Ureter (tissue), 1 donor: ENCODE data around the gene C1orf21. TPM values are rescaled to one million over a fixed set of nuclear protein-coding genes. Genes with fewer than 3 reads are reported as not detected.
"Not testable (repeated sequence)": the region's sequence is repeated elsewhere in the genome, so short reads cannot be mapped to it uniquely, and the experiment has no call there.

Experiments used
- DNase-seq: peaks from one replicate; pipeline ENCODE4 v3.0.0-alpha.2; 2020; ENCODE audit warnings: low spot score
- total RNA-seq: library from RNA; stranded (reverse); gene quantifications from one replicate; pipeline ENCODE4 v1.2.4, GENCODE V29; 2023
- donor health status: DM: yes; HTN: yes; CAD: no.

The C1orf21 gene
- total RNA-seq, 1 donor from 2014 or later: 83.6 TPM

DNA sequence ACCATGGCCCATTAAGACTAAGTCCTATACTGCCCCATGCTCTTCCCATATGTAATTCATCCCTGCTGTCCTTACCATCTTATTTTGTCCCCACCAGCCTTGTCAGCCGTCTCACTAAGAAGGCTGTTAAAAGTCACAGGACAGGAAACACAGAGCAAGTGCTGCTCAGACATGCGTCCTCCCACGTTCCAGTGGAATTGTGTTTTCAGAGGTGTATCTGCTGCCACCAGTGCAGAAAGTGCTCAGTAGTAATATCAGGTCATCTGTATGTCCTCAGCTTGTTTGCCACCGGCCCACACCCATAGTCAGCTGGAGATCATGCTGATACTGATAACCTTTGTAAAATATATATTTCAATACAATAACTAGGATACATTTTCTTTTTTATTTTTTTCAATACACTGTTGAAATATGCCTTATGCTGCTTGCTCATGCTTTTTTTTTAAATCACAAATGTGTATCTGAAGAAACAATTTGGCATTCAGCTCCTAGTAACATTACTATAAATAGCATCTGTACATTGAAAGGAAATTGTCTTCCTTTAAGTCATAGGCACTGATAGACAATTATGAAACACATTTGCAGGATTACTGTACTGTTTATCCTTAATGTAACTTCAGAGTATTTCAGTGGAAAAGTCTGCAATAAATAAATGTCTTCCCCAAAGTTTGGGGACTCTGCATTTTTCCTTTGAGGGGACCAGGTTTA, 211.0 kb downstream of the C1orf21 start:
- no peak for DNase-seq

DNA sequence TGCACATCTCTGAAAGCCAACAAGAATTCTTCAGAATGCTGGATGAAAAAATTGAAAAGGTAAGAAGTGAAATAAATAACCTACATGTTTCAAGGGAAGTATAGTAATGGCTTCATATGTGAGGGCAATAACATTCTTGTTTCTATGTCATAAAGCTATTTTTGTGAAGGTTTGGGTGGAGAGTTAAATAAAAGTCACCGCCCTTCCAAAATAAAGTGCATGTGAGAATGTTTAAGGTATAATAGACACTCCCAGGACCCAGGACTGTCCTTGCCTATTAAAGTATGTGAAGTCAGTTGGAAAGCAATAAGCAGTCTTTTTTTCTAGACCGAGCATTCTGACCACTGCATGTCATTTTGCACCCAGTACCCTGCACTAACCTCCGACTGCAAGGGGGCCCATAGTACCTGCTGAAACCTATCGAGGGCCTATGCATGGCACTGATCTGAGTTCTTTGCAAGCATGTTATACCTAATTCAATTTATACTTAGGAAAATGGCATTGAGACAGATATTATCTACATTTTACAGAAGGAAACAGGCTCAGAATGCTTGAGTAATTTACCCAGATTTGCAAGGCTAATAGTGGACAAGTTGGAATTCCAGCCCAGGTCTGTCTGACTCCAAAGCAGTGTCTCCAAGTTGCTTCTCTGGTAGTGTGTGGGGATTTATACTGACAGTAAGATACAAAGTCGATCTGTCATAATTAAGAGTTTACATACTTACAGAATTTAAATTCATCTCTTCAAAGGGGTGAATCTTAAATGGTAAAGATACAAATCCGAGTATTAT, 211.8 kb downstream of the C1orf21 start:
- no peak for DNase-seq

DNA sequence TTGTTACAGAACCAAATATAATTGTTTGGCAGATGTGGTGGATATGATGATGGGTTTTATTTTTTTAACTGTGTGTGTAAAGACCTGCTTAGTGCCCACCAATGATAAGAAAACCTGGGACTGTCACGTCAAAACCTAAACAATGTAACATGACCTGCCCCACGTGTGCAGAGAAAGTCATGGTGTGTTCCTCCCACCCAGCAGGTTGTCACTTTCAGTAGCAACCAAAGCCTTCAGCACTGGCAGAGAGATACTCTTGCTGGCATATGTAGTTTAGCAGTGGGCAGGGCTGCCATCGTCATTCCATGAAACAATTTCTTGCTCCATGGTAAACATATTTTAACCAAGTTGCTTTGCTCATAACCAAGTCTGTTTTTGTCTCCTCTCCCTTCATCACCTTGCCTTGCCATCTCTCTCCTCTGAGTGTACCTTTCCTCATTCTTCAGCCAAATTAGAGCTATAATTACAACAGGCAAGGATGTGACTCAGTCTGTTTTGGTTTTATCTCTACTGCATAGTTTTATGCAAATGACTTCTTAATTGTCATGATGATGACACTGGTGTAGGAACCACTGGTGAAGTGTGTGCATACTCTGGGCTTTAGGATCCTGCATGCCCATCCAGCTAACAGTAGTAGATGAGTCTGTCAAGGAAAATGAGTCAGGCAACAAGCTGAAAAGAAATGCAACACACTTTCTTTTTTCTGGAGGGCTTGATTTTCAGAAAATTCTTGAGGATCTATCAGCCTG, 217.5 kb downstream of the C1orf21 start:
- DNase-seq: no peak

DNA sequence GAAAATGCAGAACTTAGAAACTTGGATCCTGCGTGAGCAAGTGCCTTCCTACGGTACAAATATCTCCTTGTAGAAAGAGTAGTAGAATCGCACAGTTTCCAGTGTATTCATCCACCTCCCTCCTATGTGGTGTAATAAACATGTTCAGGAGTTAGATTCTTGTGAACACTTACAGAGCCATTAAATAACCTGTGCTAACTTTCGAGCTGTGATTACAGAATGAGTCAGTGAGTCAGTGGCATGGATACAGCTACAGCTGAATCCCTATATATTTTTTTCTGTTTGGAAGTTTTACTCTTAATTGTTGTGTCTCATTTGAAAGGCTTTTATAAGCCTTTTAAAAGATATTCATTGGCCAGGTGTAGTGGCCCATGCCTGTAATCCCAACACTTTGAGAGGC, 219.1 kb downstream of the C1orf21 start:
- DNase-seq: no peak

DNA sequence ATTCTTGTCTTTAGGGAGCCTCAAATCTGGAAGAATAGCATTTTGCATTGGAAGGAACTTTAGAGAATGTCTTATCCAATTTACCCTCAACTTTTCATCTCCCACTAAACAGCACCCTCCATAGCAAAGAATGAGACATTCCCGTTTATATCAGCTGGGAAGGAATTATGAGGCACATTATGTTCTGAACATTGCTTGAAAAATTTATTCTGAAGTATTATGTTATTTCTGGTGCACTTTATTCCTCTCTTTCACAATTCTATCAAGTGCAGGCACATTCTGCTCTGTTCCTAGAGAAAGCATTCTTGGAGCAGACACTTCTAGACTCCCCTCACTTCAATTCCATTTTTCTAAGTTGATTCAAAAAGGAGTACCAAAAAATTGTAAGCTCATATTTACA, 220.0 kb downstream of the C1orf21 start:
- DNase-seq: no peak

DNA sequence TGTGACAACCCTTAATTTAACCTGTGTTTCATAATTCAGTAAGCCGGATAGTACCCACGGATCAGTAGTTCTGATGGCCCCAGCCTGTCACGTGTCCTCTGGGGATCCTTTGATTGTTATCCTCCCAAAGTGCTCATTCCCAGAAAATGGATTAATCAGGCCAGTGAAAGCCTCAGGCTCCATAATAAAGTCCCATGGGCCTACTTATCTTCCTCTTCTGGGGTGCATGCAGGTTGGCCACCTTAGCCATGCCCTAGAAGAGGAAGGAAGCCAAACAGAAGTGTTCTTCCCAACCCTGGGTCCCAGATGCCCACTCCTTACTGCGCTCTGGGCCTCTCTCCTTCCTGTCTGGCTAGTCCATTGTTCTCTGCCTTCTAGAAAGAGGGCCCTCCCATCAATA, 221.8 kb downstream of the C1orf21 start:
- DNase-seq: no peak

DNA sequence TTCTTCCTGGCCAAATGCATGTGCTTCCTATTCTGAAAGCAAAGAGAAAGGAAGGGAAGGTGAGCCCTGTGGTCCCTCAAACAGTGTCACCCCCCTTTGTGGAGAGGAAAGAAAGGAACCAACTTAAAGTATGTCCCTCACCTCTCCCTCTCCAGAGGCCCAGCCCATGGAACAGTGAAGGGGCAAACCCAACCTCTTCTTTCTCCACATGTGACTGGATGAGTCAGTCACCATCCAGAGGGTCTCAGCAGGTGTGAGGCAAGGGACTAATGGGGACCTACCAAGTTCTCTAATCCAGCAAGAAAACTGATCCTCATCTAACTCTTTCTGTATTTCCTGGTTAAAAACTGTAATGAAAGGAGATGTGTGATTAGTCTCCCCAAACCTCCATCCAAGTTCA, 222.2 kb downstream of the C1orf21 start:
- DNase-seq: no peak

DNA sequence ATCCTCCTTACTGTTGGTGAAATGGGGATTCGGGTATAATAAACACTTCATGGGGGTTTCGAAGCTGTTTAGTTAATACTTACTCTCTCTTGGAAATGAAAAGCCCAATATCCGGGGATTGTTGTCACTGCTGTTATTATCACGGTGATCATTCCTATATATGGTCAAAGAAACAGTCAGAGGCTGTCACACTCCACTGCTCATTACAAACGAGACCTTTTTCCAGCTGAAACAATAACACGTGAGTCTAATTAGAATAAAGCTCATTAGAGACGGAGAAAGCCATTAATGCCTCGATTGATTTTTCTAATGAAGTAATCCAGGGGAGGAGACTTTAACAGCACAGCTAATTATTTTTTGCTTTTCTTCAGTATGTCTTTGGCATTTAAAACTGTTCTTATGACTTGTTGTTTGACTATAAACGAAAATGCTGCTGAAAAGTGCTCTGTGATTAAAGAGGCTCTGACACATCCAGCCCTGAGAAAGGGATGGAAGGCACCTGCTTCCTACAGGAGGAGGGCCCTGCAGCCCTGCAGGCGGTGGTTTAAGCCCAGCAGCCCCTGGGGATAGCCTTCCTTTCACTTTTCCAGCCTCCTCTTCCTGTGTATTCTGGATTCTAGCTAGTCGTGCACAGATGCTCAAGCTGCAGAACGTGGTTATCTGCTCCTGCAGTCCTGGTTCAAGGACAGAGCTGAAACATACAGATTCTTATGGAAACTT, 224.2 kb downstream of the C1orf21 start:
- DNase-seq: no peak

DNA sequence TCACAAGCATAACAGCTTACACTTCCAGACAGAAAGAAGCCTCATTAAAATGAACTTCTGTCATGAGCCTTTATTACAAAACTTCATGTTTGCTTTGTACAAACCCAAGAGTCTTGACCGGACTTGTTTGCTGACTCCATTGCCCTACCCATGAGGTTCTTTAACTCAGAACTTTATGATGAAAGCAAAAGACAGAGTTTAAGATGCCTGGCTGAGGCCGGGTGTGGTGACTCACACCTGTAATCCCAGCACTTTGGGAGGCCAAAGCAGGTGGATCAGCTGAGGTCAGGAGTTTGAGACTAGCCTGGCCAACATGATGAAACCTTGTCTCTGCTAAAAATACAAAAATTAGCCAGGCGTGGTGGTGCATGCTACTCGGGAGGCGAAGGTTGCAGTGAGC, 225.4 kb downstream of the C1orf21 start:
- not testable (repeated sequence) for DNase-seq

DNA sequence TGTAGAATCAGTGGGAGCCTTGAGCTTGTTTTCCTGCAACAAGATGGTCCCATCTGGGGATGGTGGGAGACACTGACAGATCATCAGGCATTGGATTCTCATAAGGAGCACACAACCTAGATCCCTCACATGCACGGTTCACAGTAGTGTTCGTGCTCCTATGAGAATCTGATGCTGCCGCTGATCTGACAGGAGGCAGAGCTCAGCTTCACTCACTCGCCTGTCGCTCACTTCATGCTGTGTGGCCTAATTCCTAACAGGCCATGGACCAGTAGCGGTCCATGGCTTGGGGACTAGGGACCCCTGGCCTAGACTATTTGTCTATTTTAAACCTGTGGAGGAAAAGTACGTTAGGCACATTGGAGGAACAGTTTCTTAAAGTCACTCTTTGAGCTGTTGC, 227.8 kb downstream of the C1orf21 start:
- no peak for DNase-seq

DNA sequence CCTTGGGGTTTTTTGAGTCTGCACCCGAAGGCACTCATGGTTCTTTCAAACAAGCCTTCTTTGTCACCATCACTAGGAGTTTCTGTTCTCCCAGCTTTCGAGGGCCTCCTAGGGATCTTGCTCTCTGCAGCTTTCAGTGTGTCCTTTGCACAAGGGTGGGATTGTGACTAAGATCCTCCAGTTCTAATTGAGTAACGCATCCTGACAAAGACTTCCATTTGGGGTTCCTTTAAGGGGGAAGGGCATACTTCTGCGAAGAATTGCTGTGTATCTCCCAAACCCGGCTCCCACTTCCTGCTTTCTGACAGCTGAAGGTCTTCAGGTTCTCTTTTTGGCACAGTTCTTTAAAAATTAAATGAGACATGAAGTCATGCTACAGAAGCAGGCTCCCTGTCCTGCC, 228.5 kb downstream of the C1orf21 start:
- DNase-seq: no peak

DNA sequence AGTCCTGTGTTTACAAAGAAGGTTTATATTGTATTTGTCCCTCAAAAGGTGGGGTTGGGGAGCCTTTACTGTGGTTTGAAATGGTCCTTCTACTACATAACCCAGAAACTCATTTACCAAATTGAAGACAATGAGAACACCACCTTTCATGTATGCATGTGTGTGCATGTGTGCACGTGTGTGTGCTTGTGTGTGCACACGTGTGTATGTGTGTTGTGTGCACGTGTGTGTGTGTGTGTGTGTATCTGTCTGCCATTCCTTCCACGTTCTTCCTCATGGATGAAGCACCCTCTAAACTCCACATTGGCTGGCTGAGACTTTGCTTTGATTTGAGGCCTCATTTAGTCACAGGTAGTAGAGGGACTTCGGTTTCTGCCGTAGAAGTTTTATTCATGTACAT, 229.7 kb downstream of the C1orf21 start:
- no peak for DNase-seq

DNA sequence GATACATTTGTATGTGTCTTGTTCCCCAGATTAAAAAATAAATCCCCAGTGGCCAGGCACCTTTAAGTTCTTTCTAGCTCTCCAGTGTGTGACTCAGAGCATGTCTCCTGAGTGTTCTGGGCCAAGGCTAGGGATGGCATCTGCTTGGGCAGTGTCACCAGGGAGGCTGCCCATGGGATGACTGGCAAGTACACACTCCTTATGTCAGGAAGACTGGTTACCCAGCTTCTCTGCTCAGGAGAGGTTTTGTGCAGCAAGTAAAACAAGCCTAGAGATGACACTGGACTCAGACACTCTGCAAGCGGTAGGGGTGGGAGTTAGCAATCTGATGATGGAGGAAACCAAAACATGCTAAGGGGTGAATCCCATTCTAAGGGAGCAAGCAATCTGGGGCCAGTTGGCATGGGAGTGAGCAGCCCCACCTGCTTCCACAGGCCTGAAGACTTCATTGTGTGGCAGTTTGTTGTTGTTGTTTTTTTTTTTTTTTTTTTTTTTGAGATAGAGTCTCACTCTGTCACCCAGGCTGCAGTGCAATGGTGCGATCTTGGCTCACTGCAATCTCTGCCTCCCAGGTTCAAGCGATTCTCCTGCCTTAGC, 230.7 kb downstream of the C1orf21 start:
- DNase-seq: no peak

DNA sequence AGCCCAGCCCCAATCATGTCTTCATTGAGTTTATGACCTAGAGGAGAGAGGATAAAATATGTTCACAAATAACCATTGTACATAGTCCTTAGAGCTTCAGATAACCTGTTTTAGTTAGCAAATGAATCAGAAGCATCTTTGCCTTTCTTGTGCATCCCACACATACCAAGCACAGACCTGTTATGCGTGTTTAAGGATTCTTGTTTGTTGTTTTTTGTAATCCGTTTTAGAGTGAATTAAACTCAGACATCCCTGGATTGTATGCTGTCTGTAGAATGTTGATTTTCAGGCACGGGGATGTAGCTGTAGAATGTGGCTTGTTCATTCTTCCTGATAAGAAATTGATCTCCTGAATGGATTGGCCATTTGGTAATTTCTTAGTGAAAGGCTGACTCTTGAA, 232.0 kb downstream of the C1orf21 start:
- DNase-seq: no peak

DNA sequence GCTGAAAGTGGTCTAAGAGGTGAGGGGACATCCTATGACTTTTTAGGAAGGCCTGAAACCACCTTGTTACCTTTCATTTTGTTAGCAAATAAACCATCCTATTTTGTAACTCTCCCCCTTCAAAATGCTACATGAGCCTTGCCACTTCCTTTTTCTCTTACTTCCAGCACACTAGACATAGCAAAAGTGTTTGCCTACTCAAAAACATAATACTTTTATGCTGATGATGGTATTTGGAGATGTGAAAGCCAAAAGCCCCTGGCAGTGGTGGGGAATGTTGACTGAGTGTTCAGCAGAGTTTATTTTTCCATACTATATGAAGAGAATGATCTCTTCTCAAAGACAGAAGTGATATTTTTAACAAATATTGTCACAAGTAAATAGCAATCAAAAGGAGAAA, 233.6 kb downstream of the C1orf21 start:
- DNase-seq: no peak

DNA sequence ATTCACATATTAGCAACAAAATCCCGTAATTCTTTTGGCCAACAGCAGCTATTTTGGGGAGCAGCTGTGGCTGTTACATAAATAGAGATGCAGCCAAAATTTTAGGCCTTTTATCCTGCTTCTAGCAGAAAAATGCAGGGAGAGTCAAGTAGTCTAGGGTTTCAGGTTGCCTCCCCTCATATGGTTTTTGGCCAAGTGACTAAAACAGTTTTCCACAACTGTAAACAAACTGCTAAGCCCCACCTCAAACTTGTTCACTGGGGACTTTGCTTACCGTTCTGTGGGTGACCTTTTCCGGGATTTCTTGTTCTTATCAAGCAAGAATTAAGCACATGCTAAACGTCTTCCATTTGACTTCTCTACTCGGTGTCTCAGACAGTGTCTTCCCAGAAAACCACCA, 234.4 kb downstream of the C1orf21 start:
- no peak for DNase-seq

DNA sequence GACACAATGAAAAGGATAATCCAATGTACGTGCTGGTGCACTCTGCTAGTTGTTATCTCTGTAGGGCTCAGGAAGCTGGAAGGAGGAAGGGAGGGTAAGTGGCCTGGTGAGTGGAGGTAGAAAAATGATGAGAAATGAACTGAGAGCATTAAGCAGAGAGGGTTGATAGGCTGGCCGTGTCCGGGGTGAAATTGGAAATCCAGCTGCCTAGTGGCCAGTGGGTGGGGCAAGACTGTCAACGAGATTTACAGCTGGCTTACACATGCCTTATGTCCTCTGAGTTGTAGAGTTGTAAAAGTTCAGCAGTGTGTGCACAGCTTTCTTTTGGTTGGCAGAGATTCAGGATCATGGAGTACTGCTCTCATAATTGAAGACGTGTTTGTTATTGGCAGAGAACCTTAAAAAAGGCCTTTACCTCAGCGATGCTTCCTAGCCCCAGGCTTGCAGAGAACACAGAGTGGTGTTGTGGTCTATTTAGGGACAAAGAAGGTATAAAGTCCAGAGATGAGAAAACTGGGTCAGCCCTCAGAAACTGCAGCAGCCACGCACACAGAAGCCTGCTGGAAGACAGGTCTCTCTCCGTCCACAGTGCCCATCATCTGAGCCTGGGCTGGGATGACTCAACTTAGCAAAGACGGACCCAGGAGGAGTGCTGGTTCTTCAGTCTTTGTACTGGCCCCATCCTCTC, 235.5 kb downstream of the C1orf21 start:
- DNase-seq: peak; percentile 87

DNA sequence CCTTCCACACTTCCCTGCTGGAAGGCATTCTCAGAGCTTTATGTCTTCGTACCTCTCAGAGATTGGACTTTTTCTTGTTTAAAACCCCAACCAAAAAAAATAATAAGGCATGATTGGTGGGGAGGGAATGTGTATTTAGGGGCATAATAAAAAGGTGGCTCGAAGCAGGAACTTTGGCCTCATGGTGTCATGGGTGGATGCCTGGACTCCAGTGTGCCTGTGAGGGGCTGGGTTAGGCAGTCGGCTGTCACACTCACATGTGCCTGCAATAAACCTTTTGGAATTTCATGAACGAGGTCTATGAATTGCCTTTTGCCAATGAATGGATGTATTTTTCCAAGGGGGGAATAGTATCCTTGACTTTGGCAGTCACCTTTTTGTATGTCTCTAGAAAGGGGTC, 236.6 kb downstream of the C1orf21 start:
- no peak for DNase-seq

DNA sequence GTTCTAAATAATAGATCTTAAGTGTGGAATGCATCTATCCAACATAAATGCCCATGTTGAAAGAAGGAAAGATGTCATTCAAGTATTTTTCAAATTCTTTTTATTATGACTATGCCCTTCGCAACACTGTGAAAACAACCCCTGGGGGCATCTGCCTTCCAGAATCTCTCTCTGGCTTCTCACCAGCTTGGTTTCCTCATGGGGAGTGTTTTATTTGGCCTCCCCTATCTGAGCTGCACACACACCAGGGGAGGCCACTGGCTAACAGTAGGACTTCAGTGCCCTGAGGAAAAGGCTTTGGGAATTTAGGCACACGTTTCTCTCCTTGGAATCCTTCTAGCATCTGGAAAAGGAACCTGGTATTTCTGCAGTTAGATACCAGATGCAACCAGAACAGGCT, 237.2 kb downstream of the C1orf21 start:
- no peak for DNase-seq

DNA sequence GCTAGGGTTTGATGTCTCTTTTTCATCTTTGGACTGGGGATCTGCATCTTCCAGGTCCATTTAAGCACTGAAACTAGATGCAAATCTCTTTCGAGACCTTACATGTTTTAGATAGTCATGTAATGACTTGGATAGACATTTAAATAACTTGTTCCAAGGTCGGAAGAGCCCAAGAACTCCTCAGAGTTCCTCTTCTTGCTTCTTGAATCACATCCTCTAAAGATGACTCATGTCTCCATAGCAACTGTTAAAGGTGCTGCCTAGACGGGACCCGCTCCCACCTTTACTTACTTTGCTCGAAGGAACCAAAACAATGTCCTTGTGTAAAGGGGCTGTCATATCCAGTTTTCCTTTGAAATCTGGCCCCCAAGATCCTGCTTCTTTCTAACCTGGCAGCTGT, 237.8 kb downstream of the C1orf21 start:
- no peak for DNase-seq

DNA sequence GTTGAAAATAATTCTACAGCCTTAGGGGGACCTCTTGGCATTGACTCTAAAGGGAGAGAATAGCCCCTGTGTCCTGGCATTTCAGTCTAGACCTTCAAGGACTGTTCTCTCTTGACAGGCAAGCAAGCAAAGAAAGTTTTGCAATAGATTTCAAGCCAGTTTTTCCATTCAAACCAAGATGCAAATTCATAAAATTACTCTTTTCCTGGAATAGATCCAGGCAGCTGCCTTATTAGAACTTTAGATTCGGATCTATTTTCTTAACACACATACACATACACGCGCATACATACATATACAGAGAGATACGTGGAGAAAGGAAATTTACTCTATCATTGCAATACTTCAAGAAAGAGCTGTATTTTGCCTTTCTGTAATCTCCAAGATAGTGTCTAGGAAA, 238.4 kb downstream of the C1orf21 start:
- DNase-seq: no peak
